Suprapubic skin (tissue), 4 donors: ENCODE data around the gene SFT2D1.

ENCODE experiments used
- EP300 ChIP-seq: sonication (generic); formaldehyde crosslinking; IDR thresholded peaks from one replicate; pipeline ENCODE4 v1.6.1; 2017; ENCODE audit warnings: antibody characterized with exemption
- POLR2A ChIP-seq, 2 donors: fragments of 450-650 bp; IDR thresholded peaks; one replicate each; pipeline ENCODE4 v1.6.1; 2017; ENCODE audit warnings: antibody characterized with exemption in 2 of 2, mild to moderate bottlenecking in 2 of 2, moderate library complexity in 2 of 2
- POLR2AphosphoS5 ChIP-seq, 3 donors: sonication (generic); formaldehyde crosslinking; IDR thresholded peaks; one replicate each; pipeline ENCODE4 v1.6.1; 2017; ENCODE audit warnings: antibody characterized with exemption in 3 of 3
- TF ChIP-seq, protein P1 (sequence below), 2 donors: fragments of 200-600 bp in 1 of 2; fragments of 450-650 bp in 1 of 2; sonication (generic) in 1 of 2; IDR thresholded peaks; one replicate each; pipeline ENCODE4 v1.5.1; 2016 to 2019; ENCODE audit warnings: antibody characterized with exemption in 2 of 2, mild to moderate bottlenecking in 1 of 2, moderate library complexity in 1 of 2

DNA sequence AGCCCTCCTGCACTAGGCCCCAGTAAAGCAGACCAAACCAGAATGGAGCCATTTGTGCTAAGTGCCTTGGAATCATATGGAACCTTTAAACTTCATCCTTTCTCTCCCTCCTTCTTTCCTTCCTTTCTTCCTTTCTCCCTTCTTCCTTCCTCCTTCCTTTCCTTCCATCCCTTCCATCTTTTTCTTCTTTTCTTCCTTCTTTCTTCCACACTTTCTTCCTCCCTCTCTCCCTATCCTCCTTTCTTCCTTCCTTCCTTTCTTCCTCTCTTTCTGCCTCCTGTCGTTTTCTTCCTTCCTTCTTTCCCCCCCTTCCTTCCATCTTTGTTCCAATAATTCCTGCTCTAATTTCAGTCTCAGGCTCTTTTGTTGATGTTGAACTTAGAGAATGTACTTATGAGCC, 11.2 kb upstream of the SFT2D1 start:
- no peak for TF ChIP-seq POLR2A (IDR thresholded peaks at IDR 0.05)
- TF ChIP-seq, protein P1, sequence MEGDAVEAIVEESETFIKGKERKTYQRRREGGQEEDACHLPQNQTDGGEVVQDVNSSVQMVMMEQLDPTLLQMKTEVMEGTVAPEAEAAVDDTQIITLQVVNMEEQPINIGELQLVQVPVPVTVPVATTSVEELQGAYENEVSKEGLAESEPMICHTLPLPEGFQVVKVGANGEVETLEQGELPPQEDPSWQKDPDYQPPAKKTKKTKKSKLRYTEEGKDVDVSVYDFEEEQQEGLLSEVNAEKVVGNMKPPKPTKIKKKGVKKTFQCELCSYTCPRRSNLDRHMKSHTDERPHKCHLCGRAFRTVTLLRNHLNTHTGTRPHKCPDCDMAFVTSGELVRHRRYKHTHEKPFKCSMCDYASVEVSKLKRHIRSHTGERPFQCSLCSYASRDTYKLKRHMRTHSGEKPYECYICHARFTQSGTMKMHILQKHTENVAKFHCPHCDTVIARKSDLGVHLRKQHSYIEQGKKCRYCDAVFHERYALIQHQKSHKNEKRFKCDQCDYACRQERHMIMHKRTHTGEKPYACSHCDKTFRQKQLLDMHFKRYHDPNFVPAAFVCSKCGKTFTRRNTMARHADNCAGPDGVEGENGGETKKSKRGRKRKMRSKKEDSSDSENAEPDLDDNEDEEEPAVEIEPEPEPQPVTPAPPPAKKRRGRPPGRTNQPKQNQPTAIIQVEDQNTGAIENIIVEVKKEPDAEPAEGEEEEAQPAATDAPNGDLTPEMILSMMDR (IDR thresholded peaks at IDR 0.05) = no peak
- TF ChIP-seq POLR2AphosphoS5 (IDR thresholded peaks at IDR 0.05) = no peak
- TF ChIP-seq EP300 = no peak
